HuH-7.5 (cell line): ENCODE measurements around the gene DOK3.

Experiments
- DNase-seq: peaks from one replicate; pipeline ENCODE4 v3.0.0; 2011; ENCODE audit warnings: low spot score

DOK3 gene

GRCh38 chr5:177511796-177512675 lies 2.4 kb upstream of the DOK3 start:
- no peak for DNase-seq

- DNase-seq: no peak
Measured at GRCh38 chr5:177511181-177511580, 1.6 kb upstream of the DOK3 start.

- DNase-seq: no peak
Measured at GRCh38 chr5:177510567-177511053, 984 bp upstream of the DOK3 start.

GRCh38 chr5:177509991-177510566 lies 453 bp upstream of the DOK3 start:
- DNase-seq: no peak

- DNase-seq: no peak
Measured at GRCh38 chr5:177508837-177509236, 789 bp downstream of the DOK3 start.

GRCh38 chr5:177508221-177508611 lies 1.4 kb downstream of the DOK3 start:
- DNase-seq: no peak

- no peak for DNase-seq
Measured at GRCh38 chr5:177507596-177508220, 1.9 kb downstream of the DOK3 start.

- DNase-seq: no peak
Measured at GRCh38 chr5:177507165-177507564, 2.5 kb downstream of the DOK3 start.

- no peak for DNase-seq
Measured at GRCh38 chr5:177505075-177505474, 4.6 kb downstream of the DOK3 start.

- DNase-seq: no peak
Measured at GRCh38 chr5:177504086-177505056, 5.3 kb downstream of the DOK3 start.

- no peak for DNase-seq
Measured at GRCh38 chr5:177503351-177504085, 6.1 kb downstream of the DOK3 start.

- DNase-seq: no peak
Measured at GRCh38 chr5:177502886-177503285, 6.7 kb downstream of the DOK3 start.

GRCh38 chr5:177501874-177502678 lies 7.5 kb downstream of the DOK3 start:
- no peak for DNase-seq

GRCh38 chr5:177500685-177501522 lies 8.7 kb downstream of the DOK3 start:
- peak; percentile 97 for DNase-seq

GRCh38 chr5:177499842-177500241 lies 9.8 kb downstream of the DOK3 start:
- DNase-seq: no peak

GRCh38 chr5:177498013-177498787 lies 11.4 kb downstream of the DOK3 start:
- peak; percentile 60 for DNase-seq

- DNase-seq: peak; percentile 100
Measured at GRCh38 chr5:177497292-177498012, 12.2 kb downstream of the DOK3 start, which contains the start of gene PDLIM7. Gene PDLIM7, minus strand, starts transcription at chr5:177497604. Its CDS starts 1,092 bp downstream, at chr5:177496512.
